ENCODE results near the gene GNAT2.

The GNAT2 gene

GRCh38 chr1:109634771-109635750, 15.6 kb upstream of the GNAT2 start:
- Histone ChIP-seq H3K27ac (ENCODE audit: low read depth, low read length, poor library complexity, severe bottlenecking) (no peak overlapping the region), H3K4me1 (ENCODE audit: insufficient read depth, low read length, severe bottlenecking) (no peaks in the 10 kb centered on the region), H3K9me3 (ENCODE audit: low read length) (no peaks in the 10 kb centered on the region), H2AFZ (ENCODE audit: low read length) (no peak overlapping the region), H3K9me2 (ENCODE audit: low read depth, low read length) (no peaks in the 10 kb centered on the region), H3K36me3 (ENCODE audit: insufficient read depth, low read length) (peaks cover 21% of the 10 kb centered on the region; the same call in 1 of the 2 replicates), H3K79me2 (ENCODE audit: insufficient read depth, low read length) (no peaks in the 10 kb centered on the region), H3K4me2 (ENCODE audit: low read length) (no peak overlapping the region), H3K4me3 (ENCODE audit: low read depth, low read length, poor library complexity, severe bottlenecking) (no peak overlapping the region), H4K20me1 (ENCODE audit: insufficient read depth, low read length) (no peaks in the 10 kb centered on the region), H3F3A (ENCODE audit: insufficient read depth, low read length) (no peaks in the 10 kb centered on the region), H3K9ac (ENCODE audit: low read length) (no peak overlapping the region), H3K27me3 (ENCODE audit: insufficient read depth, low read length) (no peaks in the 10 kb centered on the region)
- no peak for TF ChIP-seq EZH2 (IDR thresholded peaks at IDR 0.05; ENCODE audit: borderline replicate concordance, low read length)
- TF ChIP-seq CTCF (IDR thresholded peaks at IDR 0.05; ENCODE audit: low read length): no peak

GRCh38 chr1:109634292-109634691, 14.9 kb upstream of the GNAT2 start:
- Histone ChIP-seq H3K27ac (ENCODE audit: low read depth, low read length, poor library complexity, severe bottlenecking) (no peak overlapping the region), H3K79me2 (ENCODE audit: insufficient read depth, low read length) (no peaks in the 10 kb centered on the region), H3K9ac (ENCODE audit: low read length) (no peak overlapping the region), H3K27me3 (ENCODE audit: insufficient read depth, low read length) (no peaks in the 10 kb centered on the region), H3K36me3 (ENCODE audit: insufficient read depth, low read length) (peaks cover 28% of the 10 kb centered on the region; the same call in 1 of the 2 replicates), H2AFZ (ENCODE audit: low read length) (no peak overlapping the region), H3K4me3 (ENCODE audit: low read depth, low read length, poor library complexity, severe bottlenecking) (no peak overlapping the region), H3K9me2 (ENCODE audit: low read depth, low read length) (no peaks in the 10 kb centered on the region), H4K20me1 (ENCODE audit: insufficient read depth, low read length) (no peaks in the 10 kb centered on the region), H3K9me3 (ENCODE audit: low read length) (no peaks in the 10 kb centered on the region), H3K4me1 (ENCODE audit: insufficient read depth, low read length, severe bottlenecking) (no peaks in the 10 kb centered on the region), H3F3A (ENCODE audit: insufficient read depth, low read length) (no peaks in the 10 kb centered on the region), H3K4me2 (ENCODE audit: low read length) (no peak overlapping the region)
- TF ChIP-seq EZH2 (IDR thresholded peaks at IDR 0.05; ENCODE audit: borderline replicate concordance, low read length) (no peak), CTCF (IDR thresholded peaks at IDR 0.05; ENCODE audit: low read length) (no peak)

- Histone ChIP-seq H3K9ac (ENCODE audit: low read length) (no peak overlapping the region), H3K9me3 (ENCODE audit: low read length) (no peaks in the 10 kb centered on the region), H4K20me1 (ENCODE audit: insufficient read depth, low read length) (no peaks in the 10 kb centered on the region), H3K36me3 (ENCODE audit: insufficient read depth, low read length) (peaks cover 43% of the 10 kb centered on the region), H3K27ac (ENCODE audit: low read depth, low read length, poor library complexity, severe bottlenecking) (no peak overlapping the region), H3K4me2 (ENCODE audit: low read length) (no peak overlapping the region), H3K4me3 (ENCODE audit: low read depth, low read length, poor library complexity, severe bottlenecking) (no peak overlapping the region), H3K4me1 (ENCODE audit: insufficient read depth, low read length, severe bottlenecking) (no peaks in the 10 kb centered on the region), H3K27me3 (ENCODE audit: insufficient read depth, low read length) (no peaks in the 10 kb centered on the region), H3F3A (ENCODE audit: insufficient read depth, low read length) (no peaks in the 10 kb centered on the region), H3K79me2 (ENCODE audit: insufficient read depth, low read length) (no peaks in the 10 kb centered on the region), H3K9me2 (ENCODE audit: low read depth, low read length) (no peaks in the 10 kb centered on the region), H2AFZ (ENCODE audit: low read length) (no peak overlapping the region)
- no peak for TF ChIP-seq EZH2 (IDR thresholded peaks at IDR 0.05; ENCODE audit: borderline replicate concordance, low read length)
- TF ChIP-seq CTCF (IDR thresholded peaks at IDR 0.05; ENCODE audit: low read length): no peak
Observed at GRCh38 chr1:109632671-109633346, 13.4 kb upstream of the GNAT2 start.
